Neural progenitor cell (in vitro differentiated cells): ENCODE data around the gene DNASE1L2.

Experiments used
- EZH2 ChIP-seq: fragments of 200-600 bp; sonication (generic); IDR thresholded peaks from 2 replicates; pipeline ENCODE4 v1.6.1; 2017; ENCODE audit warnings: antibody characterized with exemption, mild to moderate bottlenecking, moderate library complexity
- EZH2phosphoT487 ChIP-seq: fragments of 200-600 bp; sonication (generic); IDR thresholded peaks from 2 replicates; pipeline ENCODE4 v1.6.1; 2017; ENCODE audit warnings: antibody characterized with exemption
- TF ChIP-seq, protein P1 (sequence below): fragments of 200-600 bp; sonication (generic); IDR thresholded peaks from 2 replicates; pipeline ENCODE4 v1.5.1; 2017; ENCODE audit warnings: antibody characterized with exemption, mild to moderate bottlenecking

DNA sequence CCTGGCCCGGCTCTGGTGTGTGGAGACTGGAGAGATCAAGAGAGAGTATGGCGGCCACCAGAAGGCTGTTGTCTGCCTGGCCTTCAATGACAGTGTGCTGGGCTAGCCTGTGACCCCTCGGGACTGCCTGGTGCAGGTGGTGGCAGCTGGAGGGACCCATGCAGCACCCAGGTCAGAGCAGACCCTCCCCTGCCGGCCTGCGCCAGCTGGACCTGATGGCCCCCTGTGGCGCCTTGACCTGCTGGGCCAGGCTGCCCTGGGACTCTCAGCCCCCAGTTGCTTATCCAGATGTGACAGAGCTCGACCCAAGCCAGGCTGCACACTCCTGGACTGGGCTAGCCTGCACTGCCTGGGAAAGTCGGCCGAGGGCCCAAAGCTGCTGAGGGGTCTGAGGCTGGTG is 27.5 kb upstream of the DNASE1L2 start:
- TF ChIP-seq, protein P1, sequence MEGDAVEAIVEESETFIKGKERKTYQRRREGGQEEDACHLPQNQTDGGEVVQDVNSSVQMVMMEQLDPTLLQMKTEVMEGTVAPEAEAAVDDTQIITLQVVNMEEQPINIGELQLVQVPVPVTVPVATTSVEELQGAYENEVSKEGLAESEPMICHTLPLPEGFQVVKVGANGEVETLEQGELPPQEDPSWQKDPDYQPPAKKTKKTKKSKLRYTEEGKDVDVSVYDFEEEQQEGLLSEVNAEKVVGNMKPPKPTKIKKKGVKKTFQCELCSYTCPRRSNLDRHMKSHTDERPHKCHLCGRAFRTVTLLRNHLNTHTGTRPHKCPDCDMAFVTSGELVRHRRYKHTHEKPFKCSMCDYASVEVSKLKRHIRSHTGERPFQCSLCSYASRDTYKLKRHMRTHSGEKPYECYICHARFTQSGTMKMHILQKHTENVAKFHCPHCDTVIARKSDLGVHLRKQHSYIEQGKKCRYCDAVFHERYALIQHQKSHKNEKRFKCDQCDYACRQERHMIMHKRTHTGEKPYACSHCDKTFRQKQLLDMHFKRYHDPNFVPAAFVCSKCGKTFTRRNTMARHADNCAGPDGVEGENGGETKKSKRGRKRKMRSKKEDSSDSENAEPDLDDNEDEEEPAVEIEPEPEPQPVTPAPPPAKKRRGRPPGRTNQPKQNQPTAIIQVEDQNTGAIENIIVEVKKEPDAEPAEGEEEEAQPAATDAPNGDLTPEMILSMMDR: no peak
- no peak for TF ChIP-seq EZH2
- no peak for TF ChIP-seq EZH2phosphoT487
